Measurements from ENCODE around the gene SAMD11.

The SAMD11 gene

GRCh38 chr1:981955-982558 lies 58.3 kb downstream of the SAMD11 start, which contains the start of gene PERM1:
Gene PERM1 (minus strand): TSS chr1:982093. CDS start chr1:981029, 1,064 bp downstream.
- Histone ChIP-seq H3K79me2 (no peaks in the 10 kb centered on the region), H3K27ac (no peak within 1 kb of the TSS), H2AFZ (no peak within 1 kb of the TSS), H3K9ac (no peak within 1 kb of the TSS), H3K4me2 (ENCODE audit: low read length) (no peak within 1 kb of the TSS), H3K4me1 (no peaks in the 10 kb centered on the region), H3K9me3 (ENCODE audit: control insufficient read depth, low read length) (no peaks in the 10 kb centered on the region), H3K27me3 (ENCODE audit: control insufficient read depth, insufficient read depth, low read length) (no peaks in the 10 kb centered on the region), H3K4me3 (ENCODE audit: low read depth, low read length) (no peak within 1 kb of the TSS), H3K36me3 (ENCODE audit: control insufficient read depth, insufficient read depth, low read length) (no peaks in the 10 kb centered on the region)
- TF ChIP-seq CTCF (IDR thresholded peaks at IDR 0.05), result no peak

DNA sequence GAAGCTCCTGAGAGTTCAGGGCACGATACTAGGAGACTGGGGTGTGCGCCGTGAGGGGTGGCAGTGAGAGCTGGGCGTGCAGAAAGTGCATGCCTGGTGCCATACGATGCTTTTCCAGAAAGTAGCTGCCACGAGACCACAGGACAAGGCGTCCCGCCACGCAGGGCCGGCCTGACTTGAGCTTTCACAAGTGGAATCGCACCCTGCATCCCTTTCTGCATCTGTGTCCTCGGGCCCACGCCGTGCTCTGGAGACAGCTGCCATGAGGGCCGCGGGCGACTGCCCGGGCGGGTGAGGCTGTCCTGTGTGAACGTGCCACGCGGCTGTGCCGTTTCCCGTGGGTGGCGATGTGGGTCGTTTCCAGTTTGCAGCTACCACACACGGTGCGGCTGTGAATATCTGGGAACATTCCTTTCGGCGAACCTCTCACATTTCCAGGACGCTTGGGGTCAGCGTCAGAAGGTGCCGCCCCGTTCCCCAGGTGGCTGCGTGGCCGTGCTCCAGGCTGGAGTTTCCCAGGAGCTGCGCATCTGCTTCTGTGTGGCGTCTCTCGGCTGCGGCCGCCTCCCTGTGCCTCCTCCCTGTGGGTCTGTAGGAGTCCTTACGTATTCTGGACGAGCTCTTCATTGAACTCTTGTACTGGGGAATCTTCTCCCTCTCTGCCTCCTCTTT lies 59.2 kb downstream of the SAMD11 start:
- Histone ChIP-seq H3K4me1 (no peaks in the 10 kb centered on the region), H3K9ac (no peak overlapping the region), H3K9me3 (ENCODE audit: control insufficient read depth, low read length) (no peaks in the 10 kb centered on the region), H3K4me2 (ENCODE audit: low read length) (no peak overlapping the region), H3K79me2 (no peaks in the 10 kb centered on the region), H3K36me3 (ENCODE audit: control insufficient read depth, insufficient read depth, low read length) (no peaks in the 10 kb centered on the region), H3K27ac (no peak overlapping the region), H3K4me3 (ENCODE audit: low read depth, low read length) (no peak overlapping the region), H2AFZ (no peak overlapping the region), H3K27me3 (ENCODE audit: control insufficient read depth, insufficient read depth, low read length) (no peaks in the 10 kb centered on the region)
- TF ChIP-seq CTCF (IDR thresholded peaks at IDR 0.05), result no peak

- Histone ChIP-seq H3K4me1 (no peaks in the 10 kb centered on the region), H3K9me3 (ENCODE audit: control insufficient read depth, low read length) (no peaks in the 10 kb centered on the region), H3K27me3 (ENCODE audit: control insufficient read depth, insufficient read depth, low read length) (no peaks in the 10 kb centered on the region), H3K9ac (no peak overlapping the region), H2AFZ (no peak overlapping the region), H3K4me3 (ENCODE audit: low read depth, low read length) (no peak overlapping the region), H3K36me3 (ENCODE audit: control insufficient read depth, insufficient read depth, low read length) (no peaks in the 10 kb centered on the region), H3K27ac (no peak overlapping the region), H3K4me2 (ENCODE audit: low read length) (peak overlapping the region; percentile 81), H3K79me2 (no peaks in the 10 kb centered on the region)
- TF ChIP-seq CTCF (IDR thresholded peaks at IDR 0.05), result peak; percentile 67
Observed at GRCh38 chr1:983798-984475, 60.2 kb downstream of the SAMD11 start.

- Histone ChIP-seq H3K4me1 (no peaks in the 10 kb centered on the region), H3K9ac (no peak overlapping the region), H3K36me3 (ENCODE audit: control insufficient read depth, insufficient read depth, low read length) (no peaks in the 10 kb centered on the region), H3K4me2 (ENCODE audit: low read length) (peak overlapping the region; percentile 81), H3K79me2 (no peaks in the 10 kb centered on the region), H3K4me3 (ENCODE audit: low read depth, low read length) (no peak overlapping the region), H3K27ac (no peak overlapping the region), H3K27me3 (ENCODE audit: control insufficient read depth, insufficient read depth, low read length) (no peaks in the 10 kb centered on the region), H3K9me3 (ENCODE audit: control insufficient read depth, low read length) (no peaks in the 10 kb centered on the region), H2AFZ (no peak overlapping the region)
- TF ChIP-seq CTCF (IDR thresholded peaks at IDR 0.05), result no peak
Observed at GRCh38 chr1:984476-984814, 60.7 kb downstream of the SAMD11 start.

All from parathyroid adenoma (tissue), 2 donors.